Stimulated activated CD4-positive, alpha-beta T cell treated with anti-CD3 and anti-CD28 coated beads, Interleukin-1b, Interleukin-23, amount 100 ng/mL, for 24 hours (primary cell): ENCODE measurements around the gene L3MBTL4.

Experiments used
- DNase-seq, 4 experiments: peaks; one replicate each; pipeline ENCODE4 v3.0.0-alpha.2; 2020; ENCODE audit warnings: low read depth in 4 of 4, low spot score in 1 of 4

Gene L3MBTL4

DNA sequence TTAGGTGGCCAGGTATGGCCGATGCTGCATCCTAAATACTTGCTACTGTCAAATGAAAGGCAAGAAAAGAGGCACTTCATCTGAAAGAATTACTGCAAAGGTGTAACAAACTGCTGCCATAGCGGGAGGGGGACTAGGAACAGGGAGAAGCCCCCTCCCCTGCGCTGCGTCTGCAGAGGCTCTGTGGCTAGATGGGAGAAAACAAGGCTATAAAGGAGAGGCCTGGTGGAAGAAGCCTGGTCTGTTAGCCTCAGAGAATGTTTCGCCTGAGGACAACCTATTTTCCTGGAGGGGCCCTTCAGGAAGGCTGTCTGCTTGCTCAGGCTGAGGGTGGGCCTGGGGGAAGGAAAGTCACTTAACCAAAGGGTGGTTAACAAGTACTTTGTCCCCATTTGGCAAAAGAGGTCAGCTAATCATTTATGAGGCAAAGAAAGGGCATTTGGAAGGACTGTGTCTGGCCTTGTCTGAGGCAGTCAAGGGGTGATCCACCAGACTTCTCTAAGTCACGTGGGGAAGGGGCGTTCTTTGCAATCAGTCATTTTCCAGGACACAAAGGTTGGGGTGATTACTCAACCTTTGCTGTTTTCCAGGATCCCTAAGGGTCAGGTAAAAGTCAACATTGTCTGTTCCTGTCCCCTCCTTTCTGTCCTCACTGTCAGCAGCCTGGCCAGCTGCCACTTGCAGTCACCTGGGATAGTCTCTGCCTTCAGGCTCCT lies 416.4 kb downstream of the L3MBTL4 start:
- DNase-seq, result no peak

DNA sequence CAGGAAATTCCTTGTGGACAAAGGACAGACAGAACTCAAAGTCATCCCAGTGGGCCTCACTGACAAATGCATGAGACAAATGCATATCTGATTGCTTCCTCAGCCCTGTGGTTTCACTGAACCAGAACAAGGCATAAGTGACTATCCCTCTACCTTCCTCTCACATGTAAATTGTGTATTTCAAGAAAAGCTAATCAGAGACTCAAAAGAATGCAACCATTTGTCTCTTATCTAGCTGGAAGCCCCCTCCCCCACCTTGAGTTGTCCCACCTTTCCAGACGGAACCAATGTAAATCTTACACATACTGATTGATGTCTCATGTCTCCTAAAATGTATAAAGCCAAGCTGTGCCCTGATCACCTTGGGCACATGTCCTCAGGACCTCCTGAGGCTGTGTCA lies 417.4 kb downstream of the L3MBTL4 start:
- no peak for DNase-seq

DNA sequence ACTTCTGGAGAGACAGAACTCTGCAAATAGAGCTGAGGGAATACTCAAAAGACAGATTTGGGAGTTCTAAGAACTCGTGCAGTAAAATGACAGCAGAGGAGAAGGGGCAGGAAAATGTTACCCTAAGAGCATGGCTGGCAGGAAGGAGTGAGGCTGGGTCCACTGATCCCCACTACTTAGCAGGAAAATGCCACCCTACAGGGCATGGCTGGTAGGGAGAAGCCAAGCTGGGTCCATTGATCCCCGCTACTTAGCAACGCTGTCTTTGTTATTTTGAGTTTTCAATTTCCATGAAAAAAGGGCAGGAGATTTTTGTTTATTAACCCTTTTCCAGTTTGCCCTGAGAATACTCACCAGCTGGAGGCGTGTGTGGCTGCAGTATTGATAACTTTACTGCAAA lies 419.1 kb downstream of the L3MBTL4 start:
- DNase-seq, result no peak

DNA sequence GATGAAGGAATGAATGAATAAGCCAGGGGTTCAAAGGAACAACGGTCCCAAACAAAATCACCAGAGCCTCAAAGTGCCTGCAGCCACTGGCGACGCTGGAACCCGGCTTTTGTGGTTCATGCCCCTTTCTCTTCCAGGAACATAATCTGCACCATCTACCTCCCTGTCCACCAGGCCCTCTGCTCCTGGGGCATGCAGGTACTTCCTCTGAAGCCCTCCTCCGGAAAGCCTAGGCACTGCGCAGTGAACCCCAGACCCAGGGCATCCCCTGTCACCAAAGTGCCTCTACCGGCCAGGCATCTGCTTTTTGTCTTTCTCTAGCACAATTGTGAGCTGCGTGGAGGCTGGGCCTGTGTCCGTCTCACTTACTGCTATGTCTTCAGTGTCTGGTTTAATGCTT lies 420.8 kb downstream of the L3MBTL4 start:
- DNase-seq, result no peak

DNA sequence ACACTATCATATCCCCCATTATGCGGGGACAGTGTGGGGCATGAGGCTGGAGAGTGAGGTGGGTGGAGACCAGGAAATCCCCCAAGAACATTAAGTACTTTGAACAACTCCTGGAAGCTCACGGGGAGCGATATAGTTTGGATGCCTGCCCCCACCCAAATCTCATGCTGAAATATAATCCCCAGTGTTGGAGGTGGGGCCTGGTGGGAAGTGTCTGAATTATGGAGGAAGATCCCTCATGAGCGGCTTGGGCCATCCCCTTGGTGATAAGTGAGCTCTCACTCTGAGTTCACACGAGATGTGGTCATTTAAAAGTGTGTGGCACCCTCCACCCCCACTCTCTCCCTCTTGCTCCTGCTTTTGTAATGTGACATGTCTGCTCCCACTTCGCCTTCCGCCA lies 422.3 kb downstream of the L3MBTL4 start:
- no peak for DNase-seq

DNA sequence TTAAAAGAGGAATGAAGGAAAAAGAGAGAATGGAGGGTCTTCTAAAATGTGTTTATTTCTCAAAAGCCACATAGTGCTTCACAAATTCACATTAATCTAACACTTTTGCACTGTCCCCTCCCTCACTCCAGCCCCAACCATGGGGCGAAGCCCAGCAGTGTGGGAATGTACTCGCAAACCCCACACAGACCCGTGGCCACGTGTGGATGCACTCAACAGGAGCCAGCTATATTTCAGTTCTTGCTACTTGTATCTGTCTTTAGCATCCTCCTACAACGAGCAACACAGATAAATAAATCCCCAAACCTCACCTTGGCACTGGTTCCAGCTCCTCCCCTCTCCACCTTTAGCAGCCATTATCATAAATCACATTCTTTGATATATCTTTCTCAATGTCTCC lies 427.5 kb downstream of the L3MBTL4 start:
- DNase-seq, result no peak

DNA sequence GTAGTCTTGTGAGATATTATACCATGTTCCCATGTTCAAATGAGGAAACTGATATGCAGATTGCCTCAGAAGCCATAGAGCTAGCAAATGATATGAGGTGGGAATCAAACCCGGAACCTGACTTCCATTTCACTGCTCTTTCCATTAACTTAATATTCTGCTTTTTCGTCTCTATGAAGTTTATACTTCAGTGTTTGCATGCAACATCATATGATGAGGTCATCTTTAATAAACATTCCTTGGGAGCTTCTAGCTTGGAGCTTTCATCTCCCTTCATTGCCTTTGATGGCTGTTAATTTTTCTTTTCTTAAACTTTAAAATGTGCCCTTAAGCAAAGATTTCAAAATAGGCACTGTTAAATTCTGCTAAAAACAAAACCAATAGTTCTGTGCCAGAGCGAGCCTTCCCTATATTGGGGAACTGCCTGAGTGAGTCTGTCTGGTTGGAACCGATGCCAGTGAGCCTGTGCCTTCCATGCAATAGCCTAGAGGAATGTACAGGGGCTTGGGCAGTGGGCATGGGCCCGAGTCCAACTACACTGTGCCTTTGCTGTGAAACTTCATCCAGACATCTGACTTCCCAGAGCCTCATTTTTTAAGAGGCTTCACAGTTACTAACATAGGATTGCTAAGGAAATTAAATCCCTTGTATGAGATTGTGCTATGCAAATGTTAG lies 428.3 kb downstream of the L3MBTL4 start:
- no peak for DNase-seq

DNA sequence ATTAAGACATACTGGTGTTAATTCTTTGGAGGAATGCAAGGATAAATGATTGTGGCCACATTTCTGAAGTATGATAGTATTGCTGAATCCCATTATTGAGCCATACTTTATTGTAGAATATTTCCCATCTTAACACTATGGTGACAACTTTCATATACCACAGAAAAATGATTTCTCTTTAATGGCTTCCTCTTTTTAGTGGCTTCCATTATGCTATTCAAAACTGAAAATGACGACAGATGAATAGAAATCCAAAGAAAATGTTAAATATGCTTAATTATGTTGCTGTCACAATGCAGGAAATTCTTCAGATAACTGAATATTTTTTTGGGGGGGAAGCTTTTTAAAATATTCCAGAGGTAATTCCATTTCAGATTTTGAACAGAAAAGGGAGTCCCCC lies 430.5 kb downstream of the L3MBTL4 start:
- DNase-seq, result no peak

DNA sequence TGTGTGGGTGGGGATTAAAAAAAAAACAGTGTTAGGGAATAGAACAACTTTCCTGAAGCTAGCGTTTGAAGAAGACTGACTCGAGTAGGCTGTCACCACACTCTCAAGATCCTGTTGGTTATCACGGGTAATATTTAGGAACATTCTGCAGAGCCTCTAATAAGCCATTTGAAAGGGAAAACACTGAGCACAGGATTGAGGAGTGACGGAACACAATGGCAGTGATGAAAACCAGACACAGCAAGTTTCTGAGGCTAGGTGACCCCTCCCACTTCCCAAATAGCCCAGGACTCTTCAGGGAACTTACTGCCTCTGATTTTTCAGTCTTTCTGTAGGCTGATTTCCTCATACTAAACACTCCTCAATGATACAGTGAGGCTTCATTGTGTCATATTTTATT lies 431.2 kb downstream of the L3MBTL4 start:
- no peak for DNase-seq

DNA sequence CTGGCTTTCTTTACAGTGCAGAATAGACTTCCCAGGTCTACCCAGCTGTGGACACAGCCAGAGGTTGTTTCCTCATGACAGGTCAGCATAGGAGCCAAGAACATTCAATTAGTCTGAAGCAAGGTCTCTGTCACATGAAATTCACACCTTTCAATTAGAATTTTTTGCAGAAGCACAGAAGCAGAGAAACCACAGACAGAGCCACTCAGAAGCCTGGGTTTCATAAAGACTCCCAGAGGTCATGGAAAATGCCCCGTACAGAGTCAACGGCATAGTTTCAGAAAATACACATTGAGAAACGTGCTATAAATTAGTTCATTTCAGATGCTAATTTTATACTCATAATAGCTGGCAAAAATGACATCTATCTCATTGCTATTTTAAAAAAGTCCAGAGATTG lies 432.4 kb downstream of the L3MBTL4 start:
- no peak for DNase-seq

DNA sequence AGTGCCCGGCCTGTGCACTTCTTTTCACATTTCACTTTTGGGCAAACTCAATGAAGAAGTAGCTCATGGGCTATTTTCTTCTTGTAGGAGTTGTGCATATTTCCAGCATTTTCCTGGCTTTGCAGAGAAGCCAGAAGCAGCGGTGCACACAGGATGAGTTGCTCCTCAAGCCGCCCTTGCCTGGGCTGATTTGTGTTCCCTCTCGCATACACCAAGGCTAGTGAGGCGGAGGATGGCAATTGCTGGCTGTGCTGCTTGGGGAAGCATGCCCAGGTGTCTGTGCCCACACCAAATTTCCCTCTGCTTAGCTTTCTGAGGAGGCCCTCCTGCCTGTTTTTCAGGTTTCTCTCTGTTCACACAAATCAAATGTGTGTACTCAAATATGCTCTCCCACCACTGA lies 434.0 kb downstream of the L3MBTL4 start:
- DNase-seq, result no peak

DNA sequence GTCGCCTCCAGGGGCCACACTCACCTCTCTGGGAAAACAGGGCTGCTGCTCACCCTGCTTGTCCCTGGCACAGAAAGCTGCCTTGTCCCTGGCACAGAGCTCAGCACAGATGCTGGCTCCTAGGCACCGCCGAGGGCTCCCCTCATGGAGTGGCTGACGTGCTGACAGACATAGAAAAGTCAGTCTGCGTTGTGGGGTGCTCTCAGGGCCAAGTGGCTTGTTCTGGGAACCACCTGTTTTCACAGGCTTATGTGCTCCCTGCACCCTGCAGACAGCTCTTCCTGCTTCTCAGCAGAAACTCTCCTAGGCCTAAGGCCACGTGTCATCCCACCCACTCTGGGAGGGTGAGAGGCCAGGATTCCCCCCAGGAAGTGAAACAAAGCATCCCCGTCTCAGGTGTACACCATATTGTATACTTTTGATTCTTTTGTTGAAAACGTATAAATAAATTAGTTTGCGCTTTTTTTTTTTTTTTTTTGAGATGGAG lies 434.7 kb downstream of the L3MBTL4 start:
- DNase-seq, result no peak

DNA sequence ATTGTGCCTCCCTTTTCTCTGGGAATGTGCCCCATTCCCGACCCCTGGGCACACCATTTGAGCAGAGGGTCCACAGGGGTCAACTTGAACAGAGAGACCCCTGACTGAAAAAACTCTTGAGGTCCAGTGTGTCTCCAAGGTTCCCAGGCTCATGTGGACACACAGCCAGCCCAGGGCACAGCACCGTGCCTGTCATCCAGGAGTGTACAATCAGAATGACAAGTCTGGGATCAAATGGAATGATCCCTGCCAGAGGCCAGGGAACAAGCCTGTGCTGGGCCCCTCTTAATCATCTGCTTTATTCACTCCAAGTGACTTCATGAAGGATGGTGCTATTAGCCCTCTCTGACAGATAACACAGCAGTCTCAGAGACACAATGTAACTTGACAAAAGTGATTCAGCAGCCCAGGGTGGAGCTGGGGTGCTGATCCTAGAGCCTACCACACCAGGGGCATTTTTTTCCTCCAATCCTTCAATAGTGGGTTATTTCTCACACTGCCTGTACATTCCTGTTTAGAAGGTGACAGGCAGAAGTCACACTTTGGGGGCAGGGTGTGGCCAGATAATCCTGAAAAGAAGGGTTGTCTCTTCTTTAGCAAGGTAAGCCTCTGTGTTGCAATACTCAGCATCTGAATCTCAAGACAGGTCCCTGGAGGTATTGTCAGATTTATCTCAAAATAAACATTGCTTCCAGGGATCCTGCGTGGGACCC lies 435.4 kb downstream of the L3MBTL4 start:
- DNase-seq, result no peak

DNA sequence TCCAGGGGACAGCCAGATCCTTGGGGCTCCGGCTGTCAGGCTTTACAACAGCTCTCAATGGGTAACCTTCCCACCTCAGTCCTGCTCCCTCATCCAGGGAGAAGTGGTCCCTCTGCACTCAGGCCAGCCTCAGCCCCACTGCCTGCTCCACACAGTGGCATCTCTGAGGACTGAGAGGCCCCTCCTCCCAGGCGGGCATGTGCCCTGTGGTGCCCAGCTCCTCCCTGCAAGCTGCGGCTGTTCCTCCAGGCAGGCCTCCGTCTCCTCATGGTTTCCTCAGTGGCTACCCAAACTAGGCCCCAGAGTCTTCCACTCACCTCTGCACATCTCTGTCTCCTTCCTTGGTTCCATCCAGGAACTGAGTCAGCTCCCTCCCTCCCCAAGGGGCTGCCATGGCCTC lies 437.7 kb downstream of the L3MBTL4 start:
- DNase-seq, result no peak

DNA sequence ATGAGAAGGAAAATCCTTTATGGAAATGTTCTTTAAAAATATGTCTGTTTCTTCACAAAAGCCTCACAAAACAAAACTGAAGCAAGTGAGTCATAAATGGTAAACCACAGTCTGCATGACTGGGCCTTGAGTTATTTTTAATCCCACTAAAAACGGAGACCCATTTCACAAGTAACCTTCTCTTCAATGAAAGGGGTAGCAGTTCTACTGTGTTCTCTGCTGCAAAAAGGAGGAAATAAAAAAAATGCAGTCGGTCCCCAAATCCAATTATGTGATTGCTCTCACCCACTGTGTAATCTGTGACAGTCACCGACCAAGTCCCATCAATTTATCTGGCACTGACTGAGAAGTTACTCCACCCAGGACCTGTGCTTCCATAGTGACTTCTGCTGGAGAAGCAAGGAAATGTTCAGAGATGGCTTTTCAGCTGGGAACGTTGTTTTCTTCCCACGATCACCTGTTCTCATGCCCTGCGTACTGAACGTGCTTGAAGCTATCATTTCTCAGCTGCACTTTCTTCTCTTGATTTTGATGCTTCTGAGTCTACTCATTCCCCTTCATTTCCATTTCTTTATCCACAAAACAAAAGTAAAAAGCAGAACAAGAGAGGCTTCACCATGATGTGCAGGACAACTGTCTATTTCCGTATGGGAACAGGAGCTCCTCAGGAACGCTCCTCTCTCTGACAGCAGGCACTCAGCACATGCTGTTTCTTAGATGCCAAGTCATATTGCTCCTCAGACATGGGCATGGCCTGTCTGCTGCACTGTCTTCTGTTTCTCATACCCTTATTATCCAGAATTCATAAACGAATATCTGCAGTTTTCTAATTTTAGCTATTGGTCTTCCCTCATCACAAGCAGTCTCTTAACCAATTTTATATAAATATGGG lies 439.4 kb downstream of the L3MBTL4 start:
- no peak for DNase-seq

DNA sequence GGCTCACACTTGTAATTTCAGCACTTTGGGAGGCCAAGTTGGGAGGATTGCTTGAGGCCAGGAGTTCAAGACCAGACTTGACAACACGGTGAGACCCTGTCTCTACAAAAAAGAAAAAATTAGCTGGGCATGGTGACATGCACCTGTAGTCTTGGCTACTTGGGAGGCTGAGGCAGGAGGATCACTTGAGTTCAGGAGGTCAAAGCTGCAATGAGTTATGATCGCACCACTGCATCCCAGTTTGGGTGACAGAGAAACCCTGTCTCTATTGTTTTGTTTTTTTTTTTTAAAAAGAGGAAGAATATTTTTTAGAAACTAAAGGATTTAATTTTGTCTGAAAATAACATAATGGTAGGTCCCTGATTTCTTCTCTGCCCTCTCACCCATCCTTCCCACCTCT lies 440.0 kb downstream of the L3MBTL4 start:
- no peak for DNase-seq

DNA sequence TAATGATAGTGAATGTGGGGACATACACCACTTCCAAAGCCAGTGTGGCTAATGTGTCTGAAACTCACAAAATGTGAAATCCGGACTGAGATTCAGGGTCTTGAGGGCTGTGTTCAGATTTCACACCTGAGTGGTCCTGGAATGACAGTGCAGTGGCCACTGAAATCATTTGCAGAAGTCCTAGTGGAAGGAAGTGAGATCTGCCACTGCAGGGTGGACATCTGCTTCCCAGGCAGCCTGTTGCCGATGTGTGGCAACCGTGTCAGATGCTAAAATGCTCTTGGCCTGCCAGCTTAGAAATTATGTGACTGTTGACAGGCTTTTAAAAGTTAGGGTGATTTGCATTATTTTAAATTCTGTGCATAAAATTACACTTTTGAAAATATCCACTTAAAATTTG lies 441.6 kb downstream of the L3MBTL4 start:
- no peak for DNase-seq

DNA sequence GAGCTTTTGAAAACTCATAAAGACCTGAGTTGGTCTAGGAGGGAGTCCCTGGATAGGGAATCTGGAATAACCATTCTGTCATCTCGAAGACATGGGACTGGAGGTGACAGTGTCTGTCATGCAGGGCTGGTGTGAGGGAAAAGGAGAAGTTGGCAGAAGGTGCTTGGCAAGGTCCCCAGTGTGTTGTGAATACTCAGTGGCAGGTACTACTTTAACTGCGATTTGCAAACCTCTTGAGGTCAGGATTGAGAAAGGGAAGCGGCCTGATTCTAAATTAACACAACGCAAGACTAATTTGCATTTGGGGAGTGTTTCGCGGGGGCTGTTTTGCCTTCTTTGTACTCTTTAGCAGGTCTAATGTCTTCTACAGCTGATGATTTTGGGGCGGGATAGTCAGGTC lies 442.4 kb downstream of the L3MBTL4 start:
- DNase-seq, result no peak

DNA sequence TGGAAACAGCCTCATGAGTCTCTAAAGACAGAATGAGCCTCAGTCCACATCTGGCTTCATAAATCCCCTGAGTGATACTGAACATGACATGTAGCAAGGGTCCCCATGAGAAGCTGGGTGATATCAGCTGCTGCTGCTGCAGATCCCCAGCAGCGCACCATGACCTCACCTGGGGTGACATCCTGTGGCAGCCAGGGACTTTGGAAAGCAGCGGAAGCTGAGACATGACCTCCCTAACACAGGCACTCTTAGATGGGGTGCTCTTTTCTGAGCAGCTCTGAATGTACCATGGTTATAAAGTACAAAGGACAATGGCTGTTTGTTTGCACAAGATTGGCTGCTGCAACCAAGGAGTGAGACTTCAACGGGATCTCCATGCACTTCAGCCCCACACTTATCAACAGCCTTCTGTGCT lies 444.7 kb downstream of the L3MBTL4 start:
- no peak for DNase-seq

DNA sequence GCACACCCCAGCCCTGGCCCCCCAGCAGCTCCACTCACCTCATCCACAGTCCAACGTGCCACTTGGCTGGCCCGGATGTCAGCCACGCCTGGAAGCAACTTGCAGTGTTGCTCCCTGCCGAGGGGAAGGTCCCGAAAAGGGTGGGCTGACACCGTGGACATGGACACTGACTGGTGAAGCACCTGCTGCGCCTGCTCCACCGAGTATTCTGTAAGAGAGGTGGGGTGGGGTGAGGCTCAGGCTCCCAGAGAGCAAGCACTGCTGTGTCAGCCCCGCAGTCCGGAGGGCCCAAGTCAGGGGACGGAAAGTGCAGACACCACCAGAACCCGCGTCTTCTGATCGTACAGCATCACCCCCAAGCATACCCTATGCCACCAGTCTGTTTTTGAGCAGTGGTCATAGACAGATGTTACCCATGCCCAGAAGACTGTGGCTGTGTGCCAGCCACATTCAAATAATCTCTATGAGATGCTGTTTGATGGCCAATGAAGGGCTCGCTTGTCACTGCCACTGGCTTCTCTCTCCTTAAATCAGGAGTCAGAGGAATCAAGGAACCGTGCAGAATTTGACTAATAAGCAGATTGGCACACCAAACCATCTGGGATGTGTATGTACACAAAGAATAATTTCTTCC lies 445.2 kb downstream of the L3MBTL4 start:
- DNase-seq, result no peak

DNA sequence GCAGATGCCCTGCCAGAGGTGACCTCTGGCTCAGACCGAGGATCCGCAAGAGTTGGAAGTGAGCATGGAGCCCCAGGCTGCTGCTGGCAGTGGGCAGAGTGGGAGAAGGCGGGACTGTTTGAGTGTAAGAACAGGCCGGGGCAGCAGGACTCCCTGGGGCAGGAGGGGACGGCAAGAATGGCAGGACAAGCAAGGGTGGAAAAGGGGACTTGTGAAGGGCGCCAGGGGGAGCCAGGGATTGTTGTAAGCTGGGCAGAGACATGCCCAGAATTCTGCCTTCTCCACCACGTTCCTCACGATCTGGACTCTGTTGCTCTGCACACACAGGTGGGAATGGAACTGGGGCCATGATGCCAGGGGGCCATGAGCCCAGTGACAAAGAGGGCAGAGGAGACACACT lies 447.0 kb downstream of the L3MBTL4 start:
- no peak for DNase-seq
